Heart left ventricle (tissue), 16 donors: ENCODE measurements around the gene STARD6. TPM values are rescaled to one million over a fixed set of nuclear protein-coding genes. Genes with fewer than 3 reads are reported as not detected.
A peak's percentile ranks its signal among the peaks of the same experiment; 100 is the strongest.
"Not testable (repeated sequence)": the region's sequence is repeated elsewhere in the genome, so short reads cannot be mapped to it uniquely, and the experiment has no call there.

Experiments used
- ATAC-seq, 4 donors: fragments of 200-7000 bp; cut with Tn5 transposase; one replicate each; pipeline ENCODE4 v1.9.1; 2020 to 2022; ENCODE audit warnings: moderate library complexity in 4 of 4, mild to moderate bottlenecking in 3 of 4, moderate number of reproducible peaks in 1 of 4
- DNase-seq, 5 donors: peaks; one replicate each; pipeline ENCODE4 v3.0.0-alpha.2; 2020
- H3K27ac ChIP-seq, 12 donors: fragments of 200-600 bp; sonication (generic) in 4 of 12; one replicate each; pipeline versions ENCODE4 v1.5.0 to v1.8.0; 2016 to 2022; ENCODE audit warnings: mild to moderate bottlenecking in 2 of 12
- H3K27me3 ChIP-seq, 9 donors: fragments of 200-600 bp; sonication (generic) in 2 of 9; one replicate each; pipeline versions ENCODE4 v1.5.1 to v1.8.0; 2016 to 2022; ENCODE audit warnings: mild to moderate bottlenecking in 3 of 9
- H3K36me3 ChIP-seq, 9 donors: fragments of 200-600 bp; sonication (generic) in 2 of 9; one replicate each; pipeline versions ENCODE4 v1.5.0 to v1.8.0; 2018 to 2022; ENCODE audit warnings: mild to moderate bottlenecking in 2 of 9
- H3K4me1 ChIP-seq, 12 donors: fragments of 200-600 bp; sonication (generic) in 4 of 12; one replicate each; pipeline versions ENCODE4 v1.5.0 to v1.8.0; 2016 to 2022; ENCODE audit warnings: mild to moderate bottlenecking in 3 of 12
- H3K4me3 ChIP-seq, 12 donors: fragments of 200-600 bp; sonication (generic) in 4 of 12; one replicate each; pipeline versions ENCODE4 v1.5.0 to v1.8.0; 2017 to 2022; ENCODE audit warnings: mild to moderate bottlenecking in 9 of 12, moderate library complexity in 4 of 12
- H3K9me3 ChIP-seq, 12 donors: fragments of 200-600 bp; sonication (generic) in 4 of 12; one replicate each; pipeline versions ENCODE4 v1.5.0 to v1.8.0; 2016 to 2022; ENCODE audit warnings: mild to moderate bottlenecking in 1 of 12
- POLR2A ChIP-seq, 2 donors: fragments of 450-650 bp; IDR thresholded peaks; one replicate each; pipeline ENCODE4 v1.6.1; 2017; ENCODE audit warnings: antibody characterized with exemption in 2 of 2, mild to moderate bottlenecking in 2 of 2, moderate library complexity in 2 of 2
- WGBS, 4 donors: extraction: QIAGEN DNeasy Blood & Tissue Kit in 2 of 4; methylation state at CpG; one replicate each; pipeline versions ENCODE4 v1.1.5 to v1.1.7; 2013 to 2018; 5-methylcytosine and 5-hydroxymethylcytosine counted together
- intact Hi-C, 10 donors: fragments of 100-400 bp; cut with DNase I; formaldehyde crosslinking; loops; one replicate each; pipeline versions ENCODE4 v1.11.1 to v1.14.2; 2022
- polyA plus RNA-seq, 2 donors: library from polyadenylated mRNA; stranded (reverse); fragments of 200-250 nt; gene quantifications; one replicate each; pipeline ENCODE4 v1.2.3, GENCODE V29; 2013
- total RNA-seq, 9 donors: library from RNA; depleted of rRNA in 2 of 9; stranded (reverse); fragments of >200 nt in 2 of 9; fragmentation: NEBNext Ultra II Directional in 3 of 9; extraction: Animal tissue kit (Norgen Biotek cat#: 25700) in 3 of 9; gene quantifications; one replicate each; pipeline versions ENCODE4 v1.1.0 to v1.2.4, GENCODE V29; 2016 to 2023
- TF ChIP-seq, protein P1 (sequence below), 12 donors: fragments of 200-600 bp; sonication (generic) in 4 of 12; IDR thresholded peaks; one replicate each; pipeline versions ENCODE4 v1.5.0 to v1.8.0; 2018 to 2022; ENCODE audit warnings: antibody characterized with exemption in 12 of 12, mild to moderate bottlenecking in 5 of 12
- donor health status: ischemic (EF 13 %, LVEDD 7.1; RV severe dilation, severe dysfunction).
- donor health status: healthy with polysubstance abuse.
- donor health status: DM: no; HTN: yes; CAD: no.
- donor health status: DM: no; HTN: no; CAD: no.
- donor health status: ischemic (EF 25% LVEDD 6.9; RV normal size, moderate dysfunction).
- donor health status: ischemic (EF 25% LVEDD 5.7; RV mildly dilated, moderate dysfunction).
- donor health status: healthy.
- donor health status: DM: yes; HTN: yes; CAD: no.
- donor health status: ischemic (EF 35%, LVEDD 5.7; RV mildly dilated, moderate dysfunction).
- donor health status: nonischemic (EF 11% LVEDD 7.7; RV severe dilation, severe dysfunction).
- donor health status: DM: yes; HTN: yes; CAD: no.
- donor health status: PGD.
- donor health status: ischemic (EF 29% LVEDD 5.4; RV normal size, mild dysfunction).
- donor health status: nonischemic (EF 23%, LVEDD 6.1; RV moderate dilation, normal function).

STARD6 gene
- total and polyA plus RNA-seq, 11 donors: not detected

DNA sequence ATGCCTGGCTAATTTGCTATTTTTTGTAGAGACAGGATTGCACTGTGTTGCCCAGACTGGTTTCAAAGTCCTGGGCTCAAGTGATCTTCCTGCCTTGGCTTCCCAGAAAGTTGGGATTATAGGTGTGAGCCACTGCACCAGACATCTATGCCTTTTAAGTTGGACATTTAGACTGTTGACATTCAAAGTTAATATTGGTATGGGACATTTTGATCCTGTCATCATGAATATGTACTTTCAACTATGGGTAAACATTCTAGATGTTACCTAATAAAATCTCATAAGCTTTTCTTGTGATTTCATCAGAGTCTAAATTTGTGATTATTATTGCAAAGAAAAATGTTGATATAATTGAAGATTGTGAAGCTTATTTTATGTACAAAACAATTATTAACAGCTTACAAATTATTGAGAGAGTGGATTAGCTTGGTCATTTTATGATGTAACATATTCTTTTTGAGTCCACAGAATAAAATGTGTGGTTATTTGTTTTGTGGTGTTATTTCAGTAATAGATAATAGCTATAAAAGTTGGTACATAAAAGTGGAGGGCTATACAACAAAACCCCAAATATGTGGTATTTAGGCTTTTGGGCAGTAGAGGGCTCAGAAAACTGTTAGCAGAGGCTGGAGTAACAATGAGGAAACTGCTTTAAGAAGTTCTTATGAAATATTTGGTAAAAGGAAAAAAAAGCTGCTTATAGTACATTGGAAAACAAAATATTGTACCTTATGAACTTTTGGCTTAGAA, 41.4 kb downstream of the STARD6 start:
- Histone ChIP-seq H3K4me3 (no peak overlapping the region), H3K4me1 (no peaks in the 10 kb centered on the region), H3K27me3 (no peaks in the 10 kb centered on the region), H3K9me3 (no peaks in the 10 kb centered on the region), H3K36me3 (no peaks in the 10 kb centered on the region), H3K27ac (no peak overlapping the region)
- DNase-seq: no peak
- intact Hi-C loops: no loop called here
- TF ChIP-seq, protein P1, sequence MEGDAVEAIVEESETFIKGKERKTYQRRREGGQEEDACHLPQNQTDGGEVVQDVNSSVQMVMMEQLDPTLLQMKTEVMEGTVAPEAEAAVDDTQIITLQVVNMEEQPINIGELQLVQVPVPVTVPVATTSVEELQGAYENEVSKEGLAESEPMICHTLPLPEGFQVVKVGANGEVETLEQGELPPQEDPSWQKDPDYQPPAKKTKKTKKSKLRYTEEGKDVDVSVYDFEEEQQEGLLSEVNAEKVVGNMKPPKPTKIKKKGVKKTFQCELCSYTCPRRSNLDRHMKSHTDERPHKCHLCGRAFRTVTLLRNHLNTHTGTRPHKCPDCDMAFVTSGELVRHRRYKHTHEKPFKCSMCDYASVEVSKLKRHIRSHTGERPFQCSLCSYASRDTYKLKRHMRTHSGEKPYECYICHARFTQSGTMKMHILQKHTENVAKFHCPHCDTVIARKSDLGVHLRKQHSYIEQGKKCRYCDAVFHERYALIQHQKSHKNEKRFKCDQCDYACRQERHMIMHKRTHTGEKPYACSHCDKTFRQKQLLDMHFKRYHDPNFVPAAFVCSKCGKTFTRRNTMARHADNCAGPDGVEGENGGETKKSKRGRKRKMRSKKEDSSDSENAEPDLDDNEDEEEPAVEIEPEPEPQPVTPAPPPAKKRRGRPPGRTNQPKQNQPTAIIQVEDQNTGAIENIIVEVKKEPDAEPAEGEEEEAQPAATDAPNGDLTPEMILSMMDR (IDR thresholded peaks at IDR 0.05): no peak
- no peak for TF ChIP-seq POLR2A (IDR thresholded peaks at IDR 0.05)
- ATAC-seq: no peak

DNA sequence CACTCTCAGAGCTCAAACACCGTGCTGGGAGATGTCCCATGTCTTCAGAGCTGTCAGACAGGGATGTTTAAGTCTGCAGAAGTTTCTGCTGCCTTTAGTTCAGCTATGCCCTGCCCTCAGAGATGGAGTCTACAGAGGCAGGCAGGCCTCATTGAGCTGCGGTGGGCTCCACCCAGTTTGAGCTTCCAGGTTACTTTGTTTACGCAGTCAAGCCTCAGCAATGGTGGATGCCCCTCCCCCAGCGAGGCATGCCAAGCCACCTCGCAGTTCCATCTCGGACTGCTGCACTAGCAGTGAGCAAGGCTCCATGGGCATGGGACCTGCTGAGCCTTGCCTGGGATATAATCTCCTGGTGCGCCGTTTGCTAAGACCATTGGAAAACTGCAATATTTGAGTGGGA, 48.1 kb downstream of the STARD6 start:
- H3K9me3 ChIP-seq, H3K36me3 ChIP-seq, ATAC-seq, H3K4me1 ChIP-seq, DNase-seq, H3K4me3 ChIP-seq, H3K27me3 ChIP-seq, intact Hi-C loops, H3K27ac ChIP-seq: not testable (repeated sequence)
- WGBS, 4 donors: 79 to 87% (median 82%) methylated on average over 8 of the region's 8 CpGs

DNA sequence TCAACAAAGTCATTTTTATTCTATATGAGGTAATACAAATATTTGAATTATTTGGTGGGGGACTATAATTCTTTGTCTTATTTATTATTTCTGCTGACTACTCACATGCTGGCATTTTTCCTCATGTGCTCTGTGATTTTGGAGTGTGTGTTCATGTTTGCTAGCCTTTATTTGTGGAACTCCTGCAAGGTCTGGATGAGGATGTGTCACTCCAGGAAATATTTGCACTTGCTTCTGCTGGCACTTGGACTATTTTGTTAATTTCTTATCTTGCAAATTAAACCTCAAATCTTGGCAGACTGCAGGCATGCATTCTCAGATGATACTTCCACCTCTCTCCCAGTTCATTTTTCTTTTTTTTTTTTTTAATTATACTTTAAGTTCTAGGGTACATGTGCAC, 54.2 kb downstream of the STARD6 start:
- Histone ChIP-seq H3K9me3 (peaks cover 0 to 28% (median 3%) of the 10 kb centered on the region in 12 donors), H3K36me3 (no peaks in the 10 kb centered on the region), H3K4me3 (no peak overlapping the region), H3K4me1 (no peaks in the 10 kb centered on the region), H3K27ac (no peak overlapping the region), H3K27me3 (no peaks in the 10 kb centered on the region)
- TF ChIP-seq, protein P1 (IDR thresholded peaks at IDR 0.05): no peak
- intact Hi-C loops: no loop called here
- DNase-seq: no peak
- no peak for ATAC-seq

GRCh38 chr18:54298991-54299390, 58.7 kb downstream of the STARD6 start:
- intact Hi-C loops, H3K4me1 ChIP-seq, H3K4me3 ChIP-seq, ATAC-seq, H3K27ac ChIP-seq, H3K27me3 ChIP-seq: not testable (repeated sequence)
- WGBS, 4 donors: 95 to 98% (median 96%) methylated on average over 8 of the region's 8 CpGs
- H3K9me3 ChIP-seq: peaks cover 0 to 28% (median 3%) of the 10 kb centered on the region in 12 donors
- DNase-seq: peak in 1 of 5 donors; percentile 61
- peaks cover 0 to 17% (median 11%) of the 10 kb centered on the region in 9 donors for H3K36me3 ChIP-seq

- peaks cover 0 to 46% (median 24%) of the 10 kb centered on the region in 9 donors for H3K36me3 ChIP-seq
- no peak overlapping the region for H3K27ac ChIP-seq
- ATAC-seq: no peak
- intact Hi-C loops: no loop called here
- no peaks in the 10 kb centered on the region for H3K4me1 ChIP-seq
- WGBS, 4 donors: 89 to 96% (median 94%) methylated on average over 2 of the region's 2 CpGs
- no peak for TF ChIP-seq POLR2A (IDR thresholded peaks at IDR 0.05)
- TF ChIP-seq, protein P1 (IDR thresholded peaks at IDR 0.05): no peak
- H3K27me3 ChIP-seq: no peaks in the 10 kb centered on the region
- no peak for DNase-seq
- peaks cover 0 to 26% (median 3%) of the 10 kb centered on the region in 12 donors for H3K9me3 ChIP-seq
- no peak overlapping the region for H3K4me3 ChIP-seq
Measured at GRCh38 chr18:54296062-54296461, 61.6 kb downstream of the STARD6 start.
